H1 (cell line): Measurements from ENCODE around the gene ANKRD29. TPM values are rescaled to one million over a fixed set of nuclear protein-coding genes. Genes with fewer than 3 reads are reported as not detected.

ENCODE experiments used
- CTCF ChIA-PET: fragments of 300-600 bp; sonication (Branson Sonifier 250); formaldehyde crosslinking; loops from one replicate; lab custom pipeline; 2021; ENCODE audit not compliant: partially characterized antibody; lab: Charles Lee
- POLR2A ChIA-PET: fragments of 300-600 bp; sonication (Branson Sonifier 250); formaldehyde crosslinking; loops from one replicate; lab custom pipeline; 2021; ENCODE audit warnings: inconsistent platforms; ENCODE audit not compliant: partially characterized antibody; lab: Charles Lee
- DNase-seq, 2 experiments: peaks; one replicate each; pipeline versions ENCODE4 v3.0.0 to v3.0.0-alpha.2; 2010 to 2022; ENCODE audit warnings: low spot score in 2 of 2, low read depth in 1 of 2, mixed read lengths in 1 of 2
- FAIRE-seq: peaks from 2 replicates; lab custom pipeline; 2011; peaks lifted over from hg19 to GRCh38; lab: Jason Lieb, UNC
- H2AFZ ChIP-seq: 2 replicates; pipeline ENCODE4 v1.8.1; 2012; ENCODE audit warnings: low read length, inconsistent platforms
- H2AK5ac ChIP-seq: 2 replicates; pipeline ENCODE4 v1.6.1; 2013; ENCODE audit warnings: low read depth, low read length
- H2BK120ac ChIP-seq: replicated peaks from 2 replicates; pipeline ENCODE3; 2013; ENCODE audit warnings: low read depth, low read length, inconsistent platforms
- H2BK12ac ChIP-seq: 2 replicates; pipeline ENCODE4 v1.6.1; 2013; ENCODE audit warnings: low read depth, low read length
- H2BK15ac ChIP-seq: 2 replicates; pipeline ENCODE4 v1.6.1; 2013; ENCODE audit warnings: low read length
- H2BK20ac ChIP-seq: 2 replicates; pipeline ENCODE4 v1.6.1; 2013; ENCODE audit warnings: low read length
- H2BK5ac ChIP-seq: 2 replicates; pipeline ENCODE4 v1.6.1; 2013; ENCODE audit warnings: low read depth, low read length
- H3K14ac ChIP-seq: 2 replicates; pipeline ENCODE4 v1.6.1; 2013; ENCODE audit warnings: inconsistent platforms; ENCODE audit not compliant: insufficient read length
- H3K18ac ChIP-seq: 2 replicates; pipeline ENCODE4 v1.6.1; 2013; ENCODE audit warnings: low read length; ENCODE audit errors: extremely low read depth
- H3K23ac ChIP-seq: 2 replicates; pipeline ENCODE4 v1.6.1; 2013; ENCODE audit warnings: inconsistent platforms; ENCODE audit not compliant: insufficient read length
- H3K23me2 ChIP-seq: 2 replicates; pipeline ENCODE4 v1.6.1; 2013; ENCODE audit warnings: low read depth, low read length
- H3K27ac ChIP-seq: 2 replicates; pipeline ENCODE4 v1.6.1; 2011; ENCODE audit warnings: low read depth, low read length, inconsistent platforms
- H3K27me3 ChIP-seq, 4 experiments: replicated peaks in 1 of 4; 1 replicate in 1 of 4; 2 replicates in 3 of 4; pipeline versions ENCODE4 v1.6.1 to v1.8.1; 2011 to 2013; ENCODE audit warnings: low read length in 3 of 4, mild to moderate bottlenecking in 3 of 4, inconsistent platforms in 2 of 4, mixed read lengths in 2 of 4, moderate library complexity in 1 of 4; ENCODE audit not compliant: control insufficient read depth in 3 of 4, insufficient read depth in 3 of 4; ENCODE audit errors: extremely low read depth in 1 of 4
- H3K36me3 ChIP-seq, 4 experiments: 2 replicates each; pipeline versions ENCODE4 v1.6.1 to v1.8.1; 2011 to 2013; ENCODE audit warnings: mild to moderate bottlenecking in 4 of 4, low read length in 3 of 4, moderate library complexity in 2 of 4, control low read depth in 1 of 4, inconsistent platforms in 1 of 4; ENCODE audit not compliant: insufficient read depth in 4 of 4, control insufficient read depth in 2 of 4
- H3K4ac ChIP-seq: replicated peaks from 2 replicates; pipeline ENCODE3; 2013; ENCODE audit warnings: low read length, low read depth, mixed read lengths, inconsistent platforms; ENCODE audit not compliant: insufficient read length
- H3K4me1 ChIP-seq, 4 experiments: replicated peaks in 1 of 4; 1 replicate in 1 of 4; 2 replicates in 3 of 4; pipeline versions ENCODE4 v1.6.1 to v1.8.1; 2011 to 2013; ENCODE audit warnings: low read length in 3 of 4, inconsistent platforms in 2 of 4, mixed read lengths in 1 of 4; ENCODE audit not compliant: insufficient read depth in 4 of 4, control insufficient read depth in 3 of 4
- H3K4me2 ChIP-seq, 2 experiments: 2 replicates each; pipeline versions ENCODE4 v1.6.1 to v1.8.1; 2011 to 2013; ENCODE audit warnings: low read depth in 2 of 2, low read length in 2 of 2, control low read depth in 1 of 2, inconsistent platforms in 1 of 2, mild to moderate bottlenecking in 1 of 2; ENCODE audit not compliant: insufficient read depth in 1 of 2
- H3K4me3 ChIP-seq, 4 experiments: fragments of 200-600, 300-600 bp in 1 of 4; sonication (generic), shearing (Covaris generic), sonication (Bioruptor Twin) in 1 of 4; 2 replicates each; pipeline versions ENCODE4 v1.5.1 to v1.8.1; 2011 to 2016; ENCODE audit warnings: low read length in 4 of 4, low read depth in 3 of 4, control low read depth in 2 of 4, inconsistent platforms in 2 of 4, mild to moderate bottlenecking in 2 of 4, mixed read lengths in 1 of 4, moderate library complexity in 1 of 4; ENCODE audit not compliant: insufficient read depth in 2 of 4; ENCODE audit errors: extremely low read depth in 1 of 4
- H3K56ac ChIP-seq: replicated peaks from 2 replicates; pipeline ENCODE3; 2013; ENCODE audit warnings: low read depth, mild to moderate bottlenecking, mixed read lengths, low read length, inconsistent platforms; ENCODE audit not compliant: insufficient read length
- H3K79me1 ChIP-seq: 2 replicates; pipeline ENCODE4 v1.6.1; 2013; ENCODE audit warnings: low read depth, low read length, control low read depth
- H3K79me2 ChIP-seq, 2 experiments: 2 replicates each; pipeline versions ENCODE4 v1.6.1 to v1.8.1; 2012 to 2013; ENCODE audit warnings: low read length in 2 of 2, mild to moderate bottlenecking in 2 of 2, inconsistent platforms in 1 of 2; ENCODE audit not compliant: insufficient read depth in 2 of 2, control insufficient read depth in 1 of 2
- H3K9ac ChIP-seq, 4 experiments: replicated peaks in 1 of 4; 1 replicate in 1 of 4; 2 replicates in 3 of 4; pipeline versions ENCODE4 v1.6.1 to v1.8.1; 2011 to 2013; ENCODE audit warnings: low read depth in 3 of 4, low read length in 3 of 4, control low read depth in 2 of 4, mild to moderate bottlenecking in 2 of 4, moderate library complexity in 2 of 4, inconsistent platforms in 1 of 4; ENCODE audit errors: extremely low read depth in 1 of 4
- H3K9me3 ChIP-seq, 2 experiments: 2 replicates each; pipeline versions ENCODE4 v1.6.1 to v1.8.1; 2012 to 2013; ENCODE audit warnings: mild to moderate bottlenecking in 2 of 2, moderate library complexity in 2 of 2, control low read depth in 1 of 2, inconsistent platforms in 1 of 2, low read depth in 1 of 2, low read length in 1 of 2, mixed read lengths in 1 of 2; ENCODE audit not compliant: insufficient read depth in 2 of 2
- H4K20me1 ChIP-seq, 2 experiments: replicated peaks in 1 of 2; 2 replicates each; pipeline versions ENCODE3 to v1.8.1; 2011 to 2013; ENCODE audit warnings: inconsistent platforms in 2 of 2, low read length in 2 of 2, mild to moderate bottlenecking in 1 of 2; ENCODE audit not compliant: insufficient read depth in 2 of 2, control insufficient read depth in 1 of 2
- H4K5ac ChIP-seq: 2 replicates; pipeline ENCODE4 v1.6.1; 2013; ENCODE audit warnings: low read length, low read depth, mixed read lengths, inconsistent platforms; ENCODE audit not compliant: insufficient read length
- H4K8ac ChIP-seq: 2 replicates; pipeline ENCODE4 v1.8.0; 2013; ENCODE audit warnings: mild to moderate bottlenecking, moderate library complexity, low read length, inconsistent platforms; ENCODE audit not compliant: insufficient read depth; ENCODE audit errors: extremely low read depth
- H4K91ac ChIP-seq: replicated peaks from 2 replicates; pipeline ENCODE3; 2013; ENCODE audit warnings: low read length, mixed read lengths, inconsistent platforms; ENCODE audit not compliant: insufficient read length
- ASH2L ChIP-seq: fragments of 200-600, 300-600 bp; sonication (generic); IDR thresholded peaks from one replicate; pipeline ENCODE4 v1.7.1; 2017; ENCODE audit warnings: low read length
- BACH1 ChIP-seq: IDR thresholded peaks from 2 replicates; pipeline ENCODE4 v1.6.1; 2012; ENCODE audit warnings: low read length, improper control_type of control experiment
- BCL11A ChIP-seq, 2 experiments: IDR thresholded peaks; one replicate each; pipeline ENCODE4 v1.6.1; 2011; ENCODE audit warnings: low read depth in 2 of 2, low read length in 2 of 2, mild to moderate bottlenecking in 2 of 2
- BRCA1 ChIP-seq: IDR thresholded peaks from 2 replicates; pipeline ENCODE4 v1.6.1; 2012; ENCODE audit warnings: low read depth, low read length, improper control_type of control experiment
- GTF2F1 ChIP-seq: IDR thresholded peaks from 2 replicates; pipeline ENCODE4 v1.6.1; 2012; ENCODE audit warnings: low read depth, low read length, improper control_type of control experiment, borderline replicate concordance
- HDAC6 ChIP-seq: IDR thresholded peaks from one replicate; pipeline ENCODE4 v1.7.1; 2012; ENCODE audit warnings: low read depth, mild to moderate bottlenecking, inconsistent platforms, low read length, moderate library complexity
- JUND ChIP-seq: IDR thresholded peaks from 2 replicates; pipeline ENCODE4 v1.6.1; 2011; ENCODE audit warnings: mild to moderate bottlenecking, improper control_type of control experiment, low read length
- KDM5A ChIP-seq: fragments of 200-600 bp; IDR thresholded peaks from 2 replicates; pipeline ENCODE4 v1.7.1; 2012; ENCODE audit warnings: mild to moderate bottlenecking, low read length, inconsistent platforms, mixed read lengths
- MAX ChIP-seq: IDR thresholded peaks from 2 replicates; pipeline ENCODE4 v1.6.1; 2012; ENCODE audit warnings: inconsistent platforms
- POLR2A ChIP-seq, 2 experiments: IDR thresholded peaks; 1 replicate in 1 of 2; 2 replicates in 1 of 2; pipeline ENCODE4 v1.6.1; 2011; ENCODE audit warnings: low read depth in 2 of 2, low read length in 2 of 2, mild to moderate bottlenecking in 2 of 2; ENCODE audit errors: control extremely low read depth in 1 of 2
- RXRA ChIP-seq: IDR thresholded peaks from 2 replicates; pipeline ENCODE4 v1.6.1; 2011; ENCODE audit warnings: low read depth, mild to moderate bottlenecking, low read length, moderate library complexity; ENCODE audit not compliant: insufficient read depth
- SIX5 ChIP-seq: IDR thresholded peaks from 2 replicates; pipeline ENCODE4 v1.6.1; 2011; ENCODE audit warnings: mild to moderate bottlenecking, low read depth, low read length
- SRF ChIP-seq: IDR thresholded peaks from 2 replicates; pipeline ENCODE4 v1.6.1; 2011; ENCODE audit warnings: mild to moderate bottlenecking, low read depth, low read length, moderate library complexity
- TCF12 ChIP-seq: IDR thresholded peaks from 2 replicates; pipeline ENCODE4 v1.6.1; 2011; ENCODE audit warnings: low read depth, mild to moderate bottlenecking, low read length
- ZNF274 ChIP-seq: IDR thresholded peaks from 2 replicates; pipeline ENCODE4 v1.7.0; 2012; ENCODE audit warnings: low read length, borderline replicate concordance; ENCODE audit errors: extremely low read depth
- WGBS, 2 experiments: shearing (Covaris generic) in 1 of 2; methylation state at CpG; one replicate each; pipeline versions ENCODE4 v1.1.6 to v1.1.7; 2013 to 2015; ENCODE audit warnings: low lambda C conversion rate in 2 of 2, mixed read lengths in 2 of 2, inconsistent platforms in 1 of 2, low coverage in 1 of 2, missing lambda C conversion rate in 1 of 2; ENCODE audit not compliant: insufficient replicate concordance in 2 of 2, insufficient coverage in 1 of 2, insufficient read length in 1 of 2; ENCODE audit errors: extremely low coverage in 1 of 2, missing lambda C conversion rate in 1 of 2; 5-methylcytosine and 5-hydroxymethylcytosine counted together
- polyA plus RNA-seq, 7 experiments: library from polyadenylated mRNA; depleted of rRNA in 3 of 7; stranded (reverse) in 5 of 7; unstranded in 2 of 7; fragments of >200 nt in 5 of 7; fragments of 200-250 nt in 2 of 7; gene quantifications; 1 replicate in 5 of 7; 2 replicates in 1 of 7; 4 replicates in 1 of 7; pipeline versions ENCODE4 v1.2.1 to v1.2.3, GENCODE V29; 2011 to 2013; ENCODE audit warnings: missing spikeins in 2 of 7, mixed read lengths in 2 of 7
- total RNA-seq: library from RNA; stranded (reverse); fragmentation: NEBNext Ultra II Directional; extraction: Animal tissue kit (Norgen Biotek cat#: 25700); gene quantifications from 2 replicates; pipeline ENCODE4 v1.2.1, GENCODE V29; 2021

The ANKRD29 gene
- total and polyA plus RNA-seq, 2 of the 8 experiments (the other 6 are each of a cell fraction or from before 2014, with no cell fraction given) = 3.0 to 7.3 TPM

GRCh38 chr18:23683671-23684070 is 21.0 kb upstream of the ANKRD29 start:
- FAIRE-seq = no peak
- Histone ChIP-seq H3K9ac (no peak overlapping the region), H3K4me1 (peaks cover 0 to under 1% (median 0%) of the 10 kb centered on the region in 4 experiments; a peak in 2 of 7 replicates), H3K36me3 (no peaks in the 10 kb centered on the region), H2BK5ac (no peak overlapping the region), H3K23ac (no peak overlapping the region), H2AFZ (no peak overlapping the region), H2AK5ac (no peak overlapping the region), H2BK20ac (no peak overlapping the region), H3K56ac (no peak overlapping the region), H2BK15ac (no peak overlapping the region), H3K4me3 (no peak overlapping the region), H3K27me3 (peaks cover 0 to 12% (median 9%) of the 10 kb centered on the region in 4 experiments; a peak in 6 of 7 replicates), H3K9me3 (no peaks in the 10 kb centered on the region), H3K27ac (no peak overlapping the region), H4K8ac (no peak overlapping the region), H3K4ac (no peak overlapping the region)
- ChIA-PET CTCF (no interaction called here), POLR2A (no interaction called here)
- 58% methylated on average over 3 of the region's 3 CpGs; no CpG with 5 or more reads in 1 of the 2 experiments for WGBS, 2 experiments
- no peak for DNase-seq
- TF ChIP-seq BCL11A (IDR thresholded peaks at IDR 0.05; ENCODE audit: low read depth in 2 of 2, low read length in 2 of 2) (no peak), RXRA (no peak), JUND (no peak), BRCA1 (no peak), SIX5 (no peak), MAX (no peak), BACH1 (no peak), GTF2F1 (no peak), HDAC6 (no peak), KDM5A (no peak), ASH2L (no peak), SRF (no peak), TCF12 (no peak), ZNF274 (no peak), POLR2A (IDR thresholded peaks at IDR 0.05; ENCODE audit: control extremely low read depth in 1 of 2, low read depth in 2 of 2, low read length in 2 of 2) (no peak)
- TF ChIP-seq, all 59 proteins: peak for 0
- Histone ChIP-seq H2BK12ac (no peak overlapping the region), H3K14ac (no peak overlapping the region), H3K23me2 (no peaks in the 10 kb centered on the region), H2BK120ac (no peak overlapping the region), H3K4me2 (no peak overlapping the region), H3K79me1 (no peaks in the 10 kb centered on the region), H4K5ac (no peak overlapping the region), H3K18ac (no peak overlapping the region), H4K20me1 (no peaks in the 10 kb centered on the region), H3K79me2 (no peaks in the 10 kb centered on the region), H4K91ac (no peak overlapping the region)
